ENCODE results near the gene CDK10. TPM values are rescaled to one million over a fixed set of nuclear protein-coding genes. Genes with fewer than 3 reads are reported as not detected.

The CDK10 gene
- total and polyA plus RNA-seq, 9 of the 15 experiments (the other 6 are each of a cell fraction or from before 2014, with no cell fraction given): 2.0 to 85.1 (median 40.1) TPM

DNA sequence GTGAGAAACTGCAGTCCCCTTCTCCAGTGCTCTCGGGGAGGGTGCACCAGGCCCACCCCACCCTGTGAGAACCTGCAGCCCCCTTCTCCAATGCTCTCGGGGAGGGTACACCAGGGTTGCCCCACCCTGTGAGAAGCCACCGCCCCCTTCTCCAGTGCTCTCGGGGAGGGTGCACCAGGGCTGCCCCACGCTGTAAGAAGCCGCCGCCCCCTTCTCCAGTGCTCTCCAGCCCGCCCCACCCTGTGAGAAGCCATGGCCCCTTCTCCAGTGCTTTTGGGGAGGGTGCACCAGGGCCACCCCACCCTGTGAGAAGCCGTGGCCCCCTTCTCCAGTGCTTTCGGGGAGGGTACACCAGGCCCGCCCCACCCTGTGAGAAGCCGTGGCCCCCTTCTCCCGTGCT lies 16.7 kb upstream of the CDK10 start:
- Histone ChIP-seq H3K36me3 (ENCODE audit: control insufficient read depth, insufficient read depth, low read length) (0 out of 3 replicates have a peak, but pooled peaks cover 1% of the 10 kb centered on the region), H3K9ac (ENCODE audit: insufficient read depth in 1 of 2, low read depth in 2 of 2, low read length in 2 of 2) (no peak overlapping the region), H3K4me3 (no peak overlapping the region), H3K9me3 (replicated peaks; ENCODE audit: control insufficient read depth, insufficient read depth, low read depth, low read length) (no peaks in the 10 kb centered on the region), H3K27me3 (ENCODE audit: control insufficient read depth in 2 of 2, insufficient read depth in 2 of 2, low read length in 2 of 2) (no peaks in the 10 kb centered on the region), H3K4me2 (ENCODE audit: insufficient read depth, low read length) (no peak overlapping the region), H4K20me1 (replicated peaks; ENCODE audit: control insufficient read depth, insufficient read depth, low read length) (no peaks in the 10 kb centered on the region), H3K27ac (ENCODE audit: extremely low read depth, low read depth, low read length) (no peak overlapping the region), H2AFZ (ENCODE audit: low read depth, low read length) (no peak overlapping the region), H3K79me2 (ENCODE audit: control insufficient read depth, insufficient read depth, low read length) (no peaks in the 10 kb centered on the region), H3K9me1 (ENCODE audit: control insufficient read depth, insufficient read depth, low read length) (no peaks in the 10 kb centered on the region), H3K4me1 (replicated peaks in 1 of 2; ENCODE audit: control insufficient read depth in 2 of 2, insufficient read depth in 2 of 2, low read length in 2 of 2) (peaks cover 0 to 23% of the 10 kb centered on the region in 2 experiments; a peak in 3 of 5 replicates)
- BruUV-seq (replicated peaks): no TSS peak
- intact Hi-C loops (cut with micrococcal nuclease): no loop called here
- no peak for FAIRE-seq
- peak; percentile 79 for ATAC-seq
- CTCF ChIA-PET (ENCODE audit: low intra/inter-chr PET ratio): no interaction called here
- POLR2A ChIA-PET: no interaction called here
- peak in 1 of 4 experiments; percentile 30 for DNase-seq (ENCODE audit: extremely low read depth in 1 of 4, low spot score in 3 of 4)
- in situ Hi-C loops (cut with MboI): no loop called here
- 60% methylated on average over 8 of the region's 13 CpGs for WGBS (ENCODE audit: insufficient coverage, low coverage, missing lambda C conversion rate)
- TF ChIP-seq MYC (IDR thresholded peaks at IDR 0.05; ENCODE audit: low read depth, low read length) (no peak), MYC (CRISPR knock-in tag; IDR thresholded peaks at IDR 0.05; ENCODE audit: borderline replicate concordance, low read depth) (no peak), POLR2G (IDR thresholded peaks at IDR 0.05; ENCODE audit: low read depth, low read length) (0 out of 2 replicates have a peak, but pooled peaks have one; percentile 8)

DNA sequence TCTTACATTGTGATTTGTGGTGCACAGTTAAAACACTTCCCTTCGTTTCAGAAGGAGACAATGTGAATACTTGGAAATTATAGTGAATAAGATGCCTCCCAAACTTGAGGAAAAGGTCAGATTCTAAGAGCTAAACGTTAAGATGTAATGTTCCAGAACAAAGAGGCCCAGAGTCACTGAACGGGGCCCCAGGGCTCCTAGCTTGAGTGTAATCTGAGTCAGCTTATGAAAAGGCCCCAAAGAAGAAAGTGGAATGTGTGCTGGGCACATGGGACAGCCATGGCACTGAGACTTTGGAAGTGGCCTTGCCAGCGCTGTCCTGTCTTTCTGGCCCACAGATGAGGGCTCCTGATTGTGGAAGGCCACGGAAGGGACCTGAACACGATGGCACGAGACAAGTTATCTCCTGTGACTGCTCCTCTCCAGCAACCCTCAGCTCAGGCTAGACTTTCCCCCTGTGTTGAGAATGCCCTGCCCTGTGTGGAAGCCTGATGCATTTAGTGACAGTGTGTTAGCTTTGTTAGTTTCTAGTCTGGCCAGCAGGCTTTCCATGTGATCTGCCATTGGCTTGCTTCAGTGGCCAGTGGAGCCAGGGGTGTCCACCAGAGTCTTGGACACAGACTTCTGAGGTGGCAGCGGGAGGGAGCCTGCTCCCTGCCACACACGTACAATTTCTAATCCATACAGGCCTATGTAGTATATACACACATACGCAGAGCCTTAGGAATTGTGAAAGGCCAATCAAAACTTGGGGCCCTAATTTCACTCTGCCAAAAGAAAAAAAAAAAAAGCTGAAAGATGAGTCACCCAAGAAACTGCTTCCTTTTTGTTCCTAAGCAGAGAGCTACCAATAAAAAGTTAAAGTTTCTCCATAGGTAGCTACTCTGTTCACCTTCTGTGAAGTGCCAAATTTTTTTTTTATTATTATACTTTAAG lies 15.7 kb upstream of the CDK10 start:
- in situ Hi-C loops (cut with MboI): no loop called here
- 0 out of 4 replicates have a peak overlapping the region, but pooled peaks of 1 of the 2 experiments have one; percentile 6 for H3K9ac ChIP-seq (ENCODE audit: insufficient read depth in 1 of 2, low read depth in 2 of 2, low read length in 2 of 2)
- POLR2A ChIA-PET: no interaction called here

More for the DNA sequence above, 15.7 kb upstream of the CDK10 start:
- H3K9me1 ChIP-seq (ENCODE audit: control insufficient read depth, insufficient read depth, low read length): no peaks in the 10 kb centered on the region
- no peaks in the 10 kb centered on the region for H4K20me1 ChIP-seq (replicated peaks; ENCODE audit: control insufficient read depth, insufficient read depth, low read length)
- WGBS (ENCODE audit: insufficient coverage, low coverage, missing lambda C conversion rate): 54% methylated on average over 10 of the region's 10 CpGs
- H3K4me3 ChIP-seq: no peak overlapping the region
- H3K79me2 ChIP-seq (ENCODE audit: control insufficient read depth, insufficient read depth, low read length): no peaks in the 10 kb centered on the region
- no peak for FAIRE-seq
- intact Hi-C loops (cut with micrococcal nuclease): no loop called here
- peak overlapping the region; percentile 26; the same call in 1 of the 3 replicates for H3K27ac ChIP-seq (ENCODE audit: extremely low read depth, low read depth, low read length)
- no peaks in the 10 kb centered on the region for H3K36me3 ChIP-seq (ENCODE audit: control insufficient read depth, insufficient read depth, low read length)
- CTCF ChIA-PET (ENCODE audit: low intra/inter-chr PET ratio): no interaction called here
- no peak for DNase-seq (ENCODE audit: extremely low read depth in 1 of 4, low spot score in 3 of 4)
- TF ChIP-seq, protein P1, sequence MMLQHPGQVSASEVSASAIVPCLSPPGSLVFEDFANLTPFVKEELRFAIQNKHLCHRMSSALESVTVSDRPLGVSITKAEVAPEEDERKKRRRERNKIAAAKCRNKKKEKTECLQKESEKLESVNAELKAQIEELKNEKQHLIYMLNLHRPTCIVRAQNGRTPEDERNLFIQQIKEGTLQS (IDR thresholded peaks at IDR 0.05): peak; percentile 26; the same call in 1 of the 2 replicates
- TF ChIP-seq, protein P1 (CRISPR knock-in tag; conservative IDR thresholded peaks at IDR 0.05): no peak
- TF ChIP-seq ZNF384 (IDR thresholded peaks at IDR 0.05; ENCODE audit: low read depth, low read length) (peak; percentile 48; the same call in 1 of the 2 replicates), JUND (IDR thresholded peaks at IDR 0.05; ENCODE audit: borderline replicate concordance, low read depth, low read length) (no peak), JUND (tag; IDR thresholded peaks at IDR 0.05; ENCODE audit: borderline replicate concordance, low read depth, low read length) (peak; percentile 44; the same call in 1 of the 3 replicates), NR2F6 (CRISPR knock-in tag; IDR thresholded peaks at IDR 0.05) (no peak)
- H3K9me3 ChIP-seq (replicated peaks; ENCODE audit: control insufficient read depth, insufficient read depth, low read depth, low read length): no peaks in the 10 kb centered on the region
- BruUV-seq (replicated peaks): no TSS peak
- peak; percentile 18; the same call in 2 of the 3 replicates for ATAC-seq
- peaks cover 0 to 23% of the 10 kb centered on the region in 2 experiments; a peak in 3 of 5 replicates for H3K4me1 ChIP-seq (replicated peaks in 1 of 2; ENCODE audit: control insufficient read depth in 2 of 2, insufficient read depth in 2 of 2, low read length in 2 of 2)
- H3K27me3 ChIP-seq (ENCODE audit: control insufficient read depth in 2 of 2, insufficient read depth in 2 of 2, low read length in 2 of 2): no peaks in the 10 kb centered on the region
- no peak overlapping the region for H2AFZ ChIP-seq (ENCODE audit: low read depth, low read length)
- H3K4me2 ChIP-seq (ENCODE audit: insufficient read depth, low read length): no peak overlapping the region
